AG04449 (cell line): ENCODE data around the gene RAP2B.

ENCODE experiments used
- CTCF ChIA-PET: fragments of 350-600 bp; formaldehyde crosslinking; extraction: SDS; loops from one replicate; lab custom pipeline; 2021; ENCODE audit warnings: antibody characterized with exemption; lab: Yijun Ruan, JAX
- POLR2A ChIA-PET: fragments of 400-600, 350-600 bp; formaldehyde crosslinking; extraction: SDS; loops from one replicate; lab custom pipeline; 2020; ENCODE audit warnings: antibody characterized with exemption, inconsistent platforms; lab: Yijun Ruan, JAX
- DNase-seq: peaks from one replicate; pipeline ENCODE4 v3.0.0-alpha.2; 2010; ENCODE audit warnings: low read depth, low spot score
- H3K4me3 ChIP-seq: 2 replicates; pipeline ENCODE4 v1.5.1; 2011; ENCODE audit warnings: low read depth, mild to moderate bottlenecking, control low read depth, low read length
- CTCF ChIP-seq: IDR thresholded peaks from one replicate; pipeline ENCODE4 v1.5.1; 2011; ENCODE audit warnings: mild to moderate bottlenecking, moderate library complexity, low read length, control low read depth, inconsistent platforms; ENCODE audit not compliant: insufficient read depth; ENCODE audit errors: missing control alignments

Gene RAP2B

GRCh38 chr3:153158189-153158588, 3.8 kb upstream of the RAP2B start:
- ChIA-PET POLR2A (no interaction called here), CTCF (interaction anchor here (2.0 kb wide), 1 partner anchor 8 kb away, joined by 6 read pairs; no protein-coding TSS in a partner anchor)
- DNase-seq = no peak
- TF ChIP-seq CTCF = no peak
- H3K4me3 ChIP-seq = no peak overlapping the region

GRCh38 chr3:153158961-153159735, 2.9 kb upstream of the RAP2B start:
- no peak for TF ChIP-seq CTCF
- H3K4me3 ChIP-seq = no peak overlapping the region
- CTCF ChIA-PET = interaction anchor here (0.8 to 10.4 kb wide), 6 partner anchors 9 to 466 kb away, joined by 3 to 91 read pairs (median 4); no protein-coding TSS in a partner anchor
- no peak for DNase-seq
- POLR2A ChIA-PET = no interaction called here

DNA sequence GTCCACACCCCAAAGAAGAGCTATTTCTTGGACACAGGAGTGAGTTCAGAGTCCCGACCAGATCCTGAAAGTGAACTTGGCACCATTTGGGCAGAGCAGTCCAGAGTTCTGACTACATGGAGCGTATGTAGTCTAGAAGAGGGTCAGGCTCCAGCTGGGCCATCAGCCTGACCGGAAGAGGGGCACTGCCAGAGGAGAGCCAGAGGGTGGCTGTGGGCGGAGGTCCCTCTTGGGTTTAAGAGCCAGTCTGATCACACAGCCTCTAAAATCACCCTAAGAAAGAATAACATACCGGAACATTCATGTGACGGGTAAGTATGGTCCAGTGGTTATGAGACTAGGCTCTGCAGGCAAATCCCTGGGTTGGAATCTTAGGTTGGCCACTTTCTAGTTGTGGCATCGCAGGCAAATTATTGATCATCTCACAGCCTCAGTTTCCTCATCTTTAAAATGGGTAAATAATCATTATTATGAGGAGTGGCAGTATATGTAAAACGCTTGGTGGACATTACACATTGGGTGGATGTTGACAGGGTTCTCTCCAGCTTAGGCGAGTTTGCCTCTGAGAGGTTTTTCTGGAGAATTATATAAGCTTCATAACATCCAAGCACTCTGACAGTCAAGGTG, 2.1 kb upstream of the RAP2B start:
- no peak for DNase-seq
- TF ChIP-seq CTCF = no peak
- peak overlapping the region; percentile 77 for H3K4me3 ChIP-seq
- POLR2A ChIA-PET = interaction anchor here (1.0 to 3.3 kb wide), 5 partner anchors 18 to 133 kb away, joined by 3 to 15 read pairs (median 7); no protein-coding TSS in a partner anchor
- CTCF ChIA-PET = interaction anchor here (0.8 to 10.4 kb wide), 9 partner anchors 10 to 465 kb away, joined by 3 to 91 read pairs (median 3); no protein-coding TSS in a partner anchor

DNA sequence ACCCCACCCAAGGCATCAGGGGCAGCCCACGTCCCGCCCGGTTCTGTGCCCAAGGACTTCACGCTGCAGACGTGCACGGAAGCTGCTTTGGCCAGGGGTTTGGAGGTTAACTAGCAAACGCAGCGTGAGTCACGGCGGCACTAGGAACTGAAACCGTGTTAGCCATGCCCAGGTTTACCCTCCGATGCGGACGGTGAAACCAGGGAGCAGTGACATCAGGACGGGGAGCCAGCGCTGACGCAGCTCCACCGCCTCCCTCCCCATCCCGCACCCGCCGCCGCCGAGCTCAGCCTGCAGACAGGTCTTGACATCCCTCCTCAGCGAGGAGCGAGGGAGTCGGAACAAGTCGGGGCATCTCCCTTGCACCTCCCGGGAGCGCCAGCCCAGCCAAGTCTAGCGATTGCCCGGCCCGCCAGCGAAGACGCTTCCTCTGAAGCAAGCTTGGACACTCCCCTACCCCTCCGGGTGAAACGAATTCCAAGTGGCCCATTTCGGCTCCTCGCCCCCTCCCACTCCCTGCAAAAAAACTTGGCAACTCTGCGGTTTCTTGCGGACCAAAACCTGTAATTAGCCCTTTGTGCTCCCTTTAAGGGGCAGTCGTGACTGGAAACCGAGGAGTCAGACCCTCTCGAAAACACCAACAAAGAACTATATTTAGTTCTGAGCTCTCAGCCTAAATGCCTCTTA, 1.4 kb upstream of the RAP2B start:
- ChIA-PET CTCF (interaction anchor here (0.7 to 10.4 kb wide), 12 partner anchors 11 to 609 kb away, joined by 3 to 91 read pairs (median 4); no protein-coding TSS in a partner anchor), POLR2A (interaction anchor here (0.6 to 3.3 kb wide), 20 partner anchors 11 to 454 kb away, joined by 3 to 15 read pairs (median 4); no protein-coding TSS in a partner anchor)
- peak; percentile 49 for DNase-seq
- peak overlapping the region; percentile 77 for H3K4me3 ChIP-seq
- TF ChIP-seq CTCF = no peak

GRCh38 chr3:153161138-153161713, 800 bp upstream of the RAP2B start:
- H3K4me3 ChIP-seq = peak overlapping the region; percentile 96
- ChIA-PET CTCF (interaction anchor here (0.7 to 10.4 kb wide), 8 partner anchors 21 to 608 kb away, joined by 3 to 91 read pairs (median 6); no protein-coding TSS in a partner anchor), POLR2A (interaction anchor here (0.6 to 3.3 kb wide), 21 partner anchors 12 to 453 kb away, joined by 3 to 15 read pairs (median 4); no protein-coding TSS in a partner anchor)
- peak; percentile 100 for DNase-seq
- TF ChIP-seq CTCF = no peak
